ENCODE results near the gene MNX1. TPM values are rescaled to one million over a fixed set of nuclear protein-coding genes. Genes with fewer than 3 reads are reported as not detected.

Gene MNX1
- total and polyA plus RNA-seq, 2 of the 4 experiments (the other 2 are of a cell fraction) = not detected

- CTCF ChIA-PET = no interaction called here
Observed at GRCh38 chr7:157006829-157007469, 3.5 kb downstream of the MNX1 start.

More at GRCh38 chr7:157006829-157007469, 3.5 kb downstream of the MNX1 start:
- peaks cover 5% of the 10 kb centered on the region; the same call in 1 of the 2 replicates for H3K9me3 ChIP-seq (ENCODE audit: control insufficient read depth, insufficient read depth, low read length)
- no peaks in the 10 kb centered on the region for H3K79me1 ChIP-seq (ENCODE audit: low read depth in 1 of 2, low read length in 2 of 2)
- intact Hi-C loops (cut with micrococcal nuclease) = no loop called here
- in situ Hi-C loops (cut with MboI; ENCODE audit: low sequenced_read_pairs) = no loop called here
- no peak overlapping the region for H3K56ac ChIP-seq (ENCODE audit: extremely low read depth, insufficient read depth, low read length)
- no peak overlapping the region for H3K27ac ChIP-seq (ENCODE audit: insufficient read depth, low read length)
- BruUV-seq (replicated peaks) = no TSS peak
- no peak overlapping the region for H3K4ac ChIP-seq (ENCODE audit: low read depth, low read length)
- no peaks in the 10 kb centered on the region for H3K4me1 ChIP-seq (ENCODE audit: control insufficient read depth, insufficient read depth, low read length)
- H3K23ac ChIP-seq (ENCODE audit: low read depth, low read length) = no peak overlapping the region
- H3K9ac ChIP-seq (ENCODE audit: low read depth, low read length) = no peak overlapping the region
- no peaks in the 10 kb centered on the region; the same call in none of the 2 replicates for H4K20me1 ChIP-seq (ENCODE audit: insufficient read depth, low read length)
- H4K91ac ChIP-seq (ENCODE audit: insufficient read depth, low read depth, low read length) = no peak overlapping the region
- H2AFZ ChIP-seq (replicated peaks; ENCODE audit: low read length, poor library complexity) = no peak overlapping the region
- TF ChIP-seq SMC3 (IDR thresholded peaks at IDR 0.05; ENCODE audit: low read depth, low read length) (no peak), BHLHE40 (IDR thresholded peaks at IDR 0.05; ENCODE audit: low read depth, low read length) (no peak), MAFK (IDR thresholded peaks at IDR 0.05; ENCODE audit: low read depth, low read length) (no peak), ELK1 (IDR thresholded peaks at IDR 0.05; ENCODE audit: borderline replicate concordance, low read depth, low read length) (no peak), CHD1 (IDR thresholded peaks at IDR 0.05; ENCODE audit: low read depth, low read length) (no peak), NFE2L2 (IDR thresholded peaks at IDR 0.05; ENCODE audit: low read depth, low read length) (no peak), FOS (IDR thresholded peaks at IDR 0.05; ENCODE audit: low read depth, low read length) (no peak), MAZ (IDR thresholded peaks at IDR 0.05; ENCODE audit: borderline replicate concordance, low read depth, low read length) (no peak), USF2 (IDR thresholded peaks at IDR 0.05; ENCODE audit: low read depth, low read length) (no peak), RAD21 (IDR thresholded peaks at IDR 0.05; ENCODE audit: low read length) (no peak), MXI1 (IDR thresholded peaks at IDR 0.05; ENCODE audit: borderline replicate concordance, low read depth, low read length) (no peak), RFX5 (IDR thresholded peaks at IDR 0.05; ENCODE audit: low read depth, low read length) (no peak), POLR2A (IDR thresholded peaks at IDR 0.05; ENCODE audit: low read depth, low read length) (no peak), RCOR1 (IDR thresholded peaks at IDR 0.05; ENCODE audit: insufficient replicate concordance, low read length) (no peak), CEBPB (IDR thresholded peaks at IDR 0.05; ENCODE audit: low read depth, low read length) (no peak)
- TF ChIP-seq, protein P1, sequence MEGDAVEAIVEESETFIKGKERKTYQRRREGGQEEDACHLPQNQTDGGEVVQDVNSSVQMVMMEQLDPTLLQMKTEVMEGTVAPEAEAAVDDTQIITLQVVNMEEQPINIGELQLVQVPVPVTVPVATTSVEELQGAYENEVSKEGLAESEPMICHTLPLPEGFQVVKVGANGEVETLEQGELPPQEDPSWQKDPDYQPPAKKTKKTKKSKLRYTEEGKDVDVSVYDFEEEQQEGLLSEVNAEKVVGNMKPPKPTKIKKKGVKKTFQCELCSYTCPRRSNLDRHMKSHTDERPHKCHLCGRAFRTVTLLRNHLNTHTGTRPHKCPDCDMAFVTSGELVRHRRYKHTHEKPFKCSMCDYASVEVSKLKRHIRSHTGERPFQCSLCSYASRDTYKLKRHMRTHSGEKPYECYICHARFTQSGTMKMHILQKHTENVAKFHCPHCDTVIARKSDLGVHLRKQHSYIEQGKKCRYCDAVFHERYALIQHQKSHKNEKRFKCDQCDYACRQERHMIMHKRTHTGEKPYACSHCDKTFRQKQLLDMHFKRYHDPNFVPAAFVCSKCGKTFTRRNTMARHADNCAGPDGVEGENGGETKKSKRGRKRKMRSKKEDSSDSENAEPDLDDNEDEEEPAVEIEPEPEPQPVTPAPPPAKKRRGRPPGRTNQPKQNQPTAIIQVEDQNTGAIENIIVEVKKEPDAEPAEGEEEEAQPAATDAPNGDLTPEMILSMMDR (conservative IDR thresholded peaks at IDR 0.05; ENCODE audit: low read depth, low read length) = no peak
- peaks cover 93% of the 10 kb centered on the region for H3K27me3 ChIP-seq (ENCODE audit: control insufficient read depth, insufficient read depth, low read length)
- no peak overlapping the region for H2BK20ac ChIP-seq (ENCODE audit: low read depth, low read length)
- no peaks in the 10 kb centered on the region for H3K36me3 ChIP-seq (ENCODE audit: control insufficient read depth, insufficient read depth, low read length)
- no peak overlapping the region for H3K18ac ChIP-seq (ENCODE audit: low read depth, low read length)
- no peak overlapping the region for H2AK5ac ChIP-seq (ENCODE audit: low read depth, low read length)
- H2BK15ac ChIP-seq (ENCODE audit: low read depth, low read length) = no peak overlapping the region
- H3K4me2 ChIP-seq (ENCODE audit: low read depth, low read length) = no peak overlapping the region
- no peak for ATAC-seq (ENCODE audit: low read depth)
- no peak overlapping the region for H2BK5ac ChIP-seq (ENCODE audit: low read depth, low read length, poor library complexity, severe bottlenecking)
- H4K5ac ChIP-seq (ENCODE audit: low read depth, low read length) = no peak overlapping the region
- H3K4me3 ChIP-seq (ENCODE audit: insufficient read depth, low read depth, low read length) = no peak overlapping the region
- no peak overlapping the region for H4K8ac ChIP-seq (ENCODE audit: low read depth in 2 of 2, low read length in 2 of 2)
- dilution Hi-C loops (cut with HindIII; ENCODE audit: low sequenced_read_pairs, unreplicated experiment) = no loop called here
- H2BK120ac ChIP-seq (ENCODE audit: low read depth, low read length) = no peak overlapping the region
- WGBS, 2 experiments (ENCODE audit: extremely low coverage in 2 of 2, insufficient read length in 1 of 2) = no CpG with 5 or more reads among the region's 7 CpGs
- H2AK9ac ChIP-seq (replicated peaks; ENCODE audit: low read depth, low read length, poor library complexity) = no peak overlapping the region
- H3K9me1 ChIP-seq (ENCODE audit: insufficient read depth, low read length) = no peaks in the 10 kb centered on the region
- DNase-seq = no peak
- POLR2A ChIA-PET (ENCODE audit: unreplicated experiment) = no interaction called here
- H3K14ac ChIP-seq (replicated peaks; ENCODE audit: low read depth, low read length) = no peak overlapping the region

Measured in IMR-90 (cell line).